HepG2 (cell line): ENCODE measurements around the gene RPTOR. TPM values are rescaled to one million over a fixed set of nuclear protein-coding genes. Genes with fewer than 3 reads are reported as not detected.

Source experiments
- ATAC-seq: fragments of 200-7000 bp; cut with Tn5 transposase; 3 replicates; pipeline ENCODE4 v1.9.1; 2020; ENCODE audit warnings: mild to moderate bottlenecking, moderate library complexity
- BruUV-seq: library from RNA; stranded (reverse); fragments of 400-500 nt; replicated peaks from 2 replicates; lab custom pipeline; 2021; lab: Mats Ljungman, UMichigan
- CTCF ChIA-PET: fragments of 300-600 bp; formaldehyde crosslinking; extraction: SDS; loops from one replicate; lab custom pipeline; 2021; ENCODE audit warnings: low total read pairs, inconsistent platforms, low intra/inter-chr PET ratio; lab: Yijun Ruan, JAX
- POLR2A ChIA-PET: fragments of 350-600 bp; sonication (Branson Sonifier 250); formaldehyde crosslinking; loops from one replicate; lab custom pipeline; 2020; ENCODE audit warnings: antibody characterized with exemption, inconsistent platforms; lab: Yijun Ruan, JAX
- DNase-seq: peaks from one replicate; pipeline ENCODE4 v3.0.0-alpha.2; 2015; ENCODE audit warnings: low spot score
- FAIRE-seq: peaks from 3 replicates; lab custom pipeline; 2011; peaks lifted over from hg19 to GRCh38; lab: Jason Lieb, UNC
- H2AFZ ChIP-seq: one replicate; pipeline ENCODE4 v1.6.1; 2011; ENCODE audit warnings: low read length, inconsistent platforms
- H3K27ac ChIP-seq: fragments of 300-600 bp; 3 replicates; pipeline ENCODE4 v1.8.0; 2011; ENCODE audit warnings: mixed run types, mild to moderate bottlenecking, mixed read lengths, low read length, inconsistent platforms; ENCODE audit not compliant: insufficient read depth; ENCODE audit errors: extremely low read length
- H3K27me3 ChIP-seq, 2 experiments: fragments of 200-600 bp in 1 of 2; 2 replicates in 1 of 2; 3 replicates in 1 of 2; pipeline versions ENCODE4 v1.6.0 to v1.8.0; 2011; ENCODE audit warnings: low read length in 2 of 2, mild to moderate bottlenecking in 2 of 2, moderate library complexity in 2 of 2, inconsistent platforms in 1 of 2; ENCODE audit not compliant: insufficient read depth in 2 of 2, control insufficient read depth in 1 of 2
- H3K36me3 ChIP-seq, 2 experiments: fragments of 200-600 bp in 1 of 2; replicated peaks in 1 of 2; 2 replicates in 1 of 2; 3 replicates in 1 of 2; pipeline versions ENCODE4 v1.5.1 to v1.8.0; 2011; ENCODE audit warnings: low read length in 2 of 2, inconsistent platforms in 1 of 2; ENCODE audit not compliant: insufficient read depth in 2 of 2, control insufficient read depth in 1 of 2
- H3K4me1 ChIP-seq: 2 replicates; pipeline ENCODE4 v1.5.1; 2012; ENCODE audit warnings: low read length, inconsistent platforms; ENCODE audit not compliant: insufficient read depth
- H3K4me2 ChIP-seq: 2 replicates; pipeline ENCODE4 v1.6.0; 2011; ENCODE audit warnings: low read depth, low read length, inconsistent platforms
- H3K4me3 ChIP-seq, 3 experiments: fragments of 200-600 bp in 1 of 3; sonication (generic), shearing (Covaris generic) in 1 of 3; replicated peaks in 1 of 3; 2 replicates each; pipeline ENCODE4 v1.5.1; 2011 to 2016; ENCODE audit warnings: low read length in 3 of 3, inconsistent platforms in 2 of 3, low read depth in 2 of 3, mild to moderate bottlenecking in 2 of 3, control low read depth in 1 of 3, mixed read lengths in 1 of 3; ENCODE audit not compliant: insufficient read depth in 1 of 3
- H3K79me2 ChIP-seq: one replicate; pipeline ENCODE4 v1.6.1; 2011; ENCODE audit warnings: low read length, inconsistent platforms; ENCODE audit not compliant: insufficient read depth
- H3K9ac ChIP-seq: 2 replicates; pipeline ENCODE4 v1.6.0; 2011; ENCODE audit warnings: mild to moderate bottlenecking, low read depth, low read length, inconsistent platforms; ENCODE audit not compliant: insufficient read depth
- H3K9me3 ChIP-seq: 2 replicates; pipeline ENCODE4 v1.5.1; 2012; ENCODE audit warnings: mild to moderate bottlenecking, low read length
- H4K20me1 ChIP-seq: 2 replicates; pipeline ENCODE4 v1.6.0; 2011; ENCODE audit warnings: inconsistent platforms, mild to moderate bottlenecking, low read length, moderate library complexity; ENCODE audit not compliant: insufficient read depth
- KLF13 ChIP-seq: sonication (generic); formaldehyde crosslinking; IDR thresholded peaks from 2 replicates; pipeline ENCODE4 v1.4.0; 2020; ENCODE audit warnings: mild to moderate bottlenecking, missing genetic modification reagents
- PBX2 ChIP-seq: IDR thresholded peaks from 2 replicates; pipeline ENCODE4 v1.6.1; 2016; ENCODE audit warnings: control low read depth
- SIX4 ChIP-seq: sonication (generic); formaldehyde crosslinking; IDR thresholded peaks from 2 replicates; pipeline ENCODE4 v1.4.0; 2020; ENCODE audit warnings: missing genetic modification reagents
- ZNF446 ChIP-seq: sonication (generic); formaldehyde crosslinking; IDR thresholded peaks from 2 replicates; pipeline ENCODE4 v1.5.0; 2020; ENCODE audit warnings: mild to moderate bottlenecking, missing genetic modification reagents
- ZNF598 ChIP-seq: sonication (generic); formaldehyde crosslinking; IDR thresholded peaks from 2 replicates; pipeline ENCODE4 v1.5.1; 2020; ENCODE audit warnings: mild to moderate bottlenecking, missing genetic modification reagents, borderline replicate concordance
- WGBS: methylation state at CpG from one replicate; pipeline ENCODE4 v1.1.6; 2017; ENCODE audit warnings: low lambda C conversion rate; 5-methylcytosine and 5-hydroxymethylcytosine counted together
- in situ Hi-C: cut with HindIII; loops from 2 replicates; pipeline ENCODE4 v1.10.0; 2017; ENCODE audit warnings: low pct_unique_long_range_greater_than_20kb; ENCODE audit not compliant: extremely low pct_ligation_motif_present
- intact Hi-C: fragments of 100-400 bp; cut with micrococcal nuclease; formaldehyde crosslinking; loops from one replicate; pipeline ENCODE4 v1.10.0; 2022; ENCODE audit not compliant: unreplicated experiment
- polyA plus RNA-seq, 8 experiments: library from polyadenylated mRNA; depleted of rRNA in 3 of 8; stranded (reverse) in 7 of 8; unstranded in 1 of 8; fragments of >200 nt; fragmentation: Illumina TruSeq in 4 of 8; extraction: Trizol in 4 of 8; gene quantifications; 2 replicates each; pipeline versions ENCODE4 v1.2.1 to v1.2.3, GENCODE V29; 2011 to 2016; ENCODE audit warnings: low read depth in 4 of 8, missing spikeins in 1 of 8, mixed read lengths in 1 of 8; ENCODE audit not compliant: insufficient read depth in 1 of 8
- total RNA-seq, 5 experiments: library from RNA; depleted of rRNA; stranded (reverse); fragments of >200 nt; fragmentation: Illumina TruSeq; extraction: Trizol; gene quantifications; 2 replicates each; pipeline ENCODE4 v1.2.3, GENCODE V29; 2016; ENCODE audit warnings: low read depth in 1 of 5

RPTOR gene
- total and polyA plus RNA-seq, 2 of the 13 experiments (the other 11 are each of a cell fraction or from before 2014, with no cell fraction given): 6.6 to 25.3 TPM

GRCh38 chr17:80574496-80574895 is 29.9 kb downstream of the RPTOR start:
- no peak overlapping the region for H3K9ac ChIP-seq
- no peak for DNase-seq
- no peak overlapping the region for H3K4me2 ChIP-seq
- no peak for FAIRE-seq
- H3K4me3 ChIP-seq: no peak overlapping the region
- intact Hi-C loops: no loop called here
- in situ Hi-C loops: no loop called here
- H4K20me1 ChIP-seq: peaks cover 21% of the 10 kb centered on the region
- H3K27ac ChIP-seq: no peak overlapping the region
- peaks cover 0 to 2% of the 10 kb centered on the region in 2 experiments; a peak in 2 of 5 replicates for H3K36me3 ChIP-seq
- BruUV-seq: no TSS peak
- ATAC-seq: no peak
- no peaks in the 10 kb centered on the region for H3K27me3 ChIP-seq
- ChIA-PET CTCF (interaction anchor here (0.7 to 3.2 kb wide), 12 partner anchors 9 to 407 kb away, joined by 3 to 114 read pairs (median 5); partner anchors contain the start of gene NPTX1), POLR2A (no interaction called here)
- H2AFZ ChIP-seq: no peak overlapping the region
- H3K4me1 ChIP-seq: peaks cover 5% of the 10 kb centered on the region; the same call in 1 of the 2 replicates
- no peaks in the 10 kb centered on the region for H3K9me3 ChIP-seq
- no peak for TF ChIP-seq PBX2 (CRISPR knock-in tag)
- TF ChIP-seq ZNF598 (CRISPR knock-in tag): no peak
- TF ChIP-seq KLF13: no peak
- TF ChIP-seq ZNF446 (CRISPR knock-in tag): no peak
- TF ChIP-seq SIX4 (CRISPR knock-in tag): no peak
- TF ChIP-seq, all 625 proteins: peak for 0
- WGBS: 97% methylated on average over 3 of the region's 4 CpGs
- H3K79me2 ChIP-seq: peaks cover 83% of the 10 kb centered on the region
